Measurements from ENCODE around the gene THRB.
A peak's percentile ranks its signal among the peaks of the same experiment; 100 is the strongest.

THRB gene

DNA sequence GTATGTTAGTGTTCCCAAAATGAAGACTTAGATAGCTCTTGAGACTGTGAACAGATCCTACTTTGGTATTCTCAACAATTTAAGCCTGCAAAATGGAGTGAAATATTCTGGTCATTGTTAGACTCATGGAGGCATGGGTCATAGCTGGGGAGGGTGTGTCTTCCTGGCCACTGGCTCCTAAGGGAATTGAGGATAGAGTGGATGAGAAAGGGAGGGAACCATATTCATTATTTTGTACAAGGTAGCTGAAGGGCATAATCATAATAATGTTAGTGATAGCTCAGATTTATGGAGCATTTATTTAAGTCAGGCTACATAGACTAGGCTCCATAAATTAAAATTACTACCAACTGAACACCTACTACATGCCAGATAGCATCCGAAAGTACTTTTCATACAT is 295.9 kb downstream of the THRB start:
- TF ChIP-seq, protein P1, sequence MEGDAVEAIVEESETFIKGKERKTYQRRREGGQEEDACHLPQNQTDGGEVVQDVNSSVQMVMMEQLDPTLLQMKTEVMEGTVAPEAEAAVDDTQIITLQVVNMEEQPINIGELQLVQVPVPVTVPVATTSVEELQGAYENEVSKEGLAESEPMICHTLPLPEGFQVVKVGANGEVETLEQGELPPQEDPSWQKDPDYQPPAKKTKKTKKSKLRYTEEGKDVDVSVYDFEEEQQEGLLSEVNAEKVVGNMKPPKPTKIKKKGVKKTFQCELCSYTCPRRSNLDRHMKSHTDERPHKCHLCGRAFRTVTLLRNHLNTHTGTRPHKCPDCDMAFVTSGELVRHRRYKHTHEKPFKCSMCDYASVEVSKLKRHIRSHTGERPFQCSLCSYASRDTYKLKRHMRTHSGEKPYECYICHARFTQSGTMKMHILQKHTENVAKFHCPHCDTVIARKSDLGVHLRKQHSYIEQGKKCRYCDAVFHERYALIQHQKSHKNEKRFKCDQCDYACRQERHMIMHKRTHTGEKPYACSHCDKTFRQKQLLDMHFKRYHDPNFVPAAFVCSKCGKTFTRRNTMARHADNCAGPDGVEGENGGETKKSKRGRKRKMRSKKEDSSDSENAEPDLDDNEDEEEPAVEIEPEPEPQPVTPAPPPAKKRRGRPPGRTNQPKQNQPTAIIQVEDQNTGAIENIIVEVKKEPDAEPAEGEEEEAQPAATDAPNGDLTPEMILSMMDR (conservative IDR thresholded peaks at IDR 0.05; ENCODE audit: low read depth, low read length) = no peak
- H3K4me3 ChIP-seq (ENCODE audit: low read depth, low read length) = no peak overlapping the region
- no peak for DNase-seq (ENCODE audit: low read depth)

DNA sequence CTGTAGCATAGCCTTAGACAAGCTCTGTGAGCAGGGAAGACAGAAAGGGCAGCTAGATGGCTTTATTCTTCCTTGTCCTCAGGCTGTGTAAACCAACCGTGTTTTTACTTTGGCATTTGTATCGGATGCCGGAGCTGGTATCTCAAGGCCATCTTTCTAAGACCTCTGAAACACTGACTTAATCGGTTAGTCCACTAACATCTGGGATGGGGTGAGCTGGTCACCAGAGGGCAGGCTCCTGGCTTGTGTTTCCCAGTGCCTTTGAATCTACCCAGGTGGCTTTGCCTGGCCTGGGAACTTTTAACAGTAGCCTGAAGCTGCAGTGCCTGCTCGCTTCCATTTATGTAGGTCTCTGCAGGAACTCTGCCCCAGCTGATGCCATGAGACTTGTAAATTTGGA is 296.8 kb downstream of the THRB start:
- DNase-seq (ENCODE audit: low read depth) = no peak
- TF ChIP-seq, protein P1 (conservative IDR thresholded peaks at IDR 0.05; ENCODE audit: low read depth, low read length) = no peak
- H3K4me3 ChIP-seq (ENCODE audit: low read depth, low read length) = no peak overlapping the region

DNA sequence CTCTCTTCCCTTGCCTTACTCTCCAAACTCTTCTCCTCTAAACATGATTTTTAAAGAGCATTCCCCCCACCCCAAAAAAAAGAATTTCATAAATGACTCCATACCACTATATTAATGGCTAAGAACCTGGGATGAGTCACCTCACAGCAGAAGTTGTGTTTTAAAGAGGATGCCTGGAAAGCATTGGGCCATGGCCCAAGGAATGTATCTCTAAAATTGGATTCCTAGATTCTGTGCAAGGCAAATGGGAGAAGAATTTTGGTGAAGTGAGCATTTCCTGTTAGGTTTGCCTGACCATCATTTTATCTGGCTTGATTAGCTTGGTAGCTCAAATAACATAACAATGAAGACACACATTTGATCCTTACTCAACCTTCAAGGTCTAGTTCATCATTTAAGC is 298.1 kb downstream of the THRB start:
- H3K4me3 ChIP-seq (ENCODE audit: low read depth, low read length) = no peak overlapping the region
- TF ChIP-seq, protein P1 (conservative IDR thresholded peaks at IDR 0.05; ENCODE audit: low read depth, low read length) = no peak
- DNase-seq (ENCODE audit: low read depth) = peak; percentile 24

DNA sequence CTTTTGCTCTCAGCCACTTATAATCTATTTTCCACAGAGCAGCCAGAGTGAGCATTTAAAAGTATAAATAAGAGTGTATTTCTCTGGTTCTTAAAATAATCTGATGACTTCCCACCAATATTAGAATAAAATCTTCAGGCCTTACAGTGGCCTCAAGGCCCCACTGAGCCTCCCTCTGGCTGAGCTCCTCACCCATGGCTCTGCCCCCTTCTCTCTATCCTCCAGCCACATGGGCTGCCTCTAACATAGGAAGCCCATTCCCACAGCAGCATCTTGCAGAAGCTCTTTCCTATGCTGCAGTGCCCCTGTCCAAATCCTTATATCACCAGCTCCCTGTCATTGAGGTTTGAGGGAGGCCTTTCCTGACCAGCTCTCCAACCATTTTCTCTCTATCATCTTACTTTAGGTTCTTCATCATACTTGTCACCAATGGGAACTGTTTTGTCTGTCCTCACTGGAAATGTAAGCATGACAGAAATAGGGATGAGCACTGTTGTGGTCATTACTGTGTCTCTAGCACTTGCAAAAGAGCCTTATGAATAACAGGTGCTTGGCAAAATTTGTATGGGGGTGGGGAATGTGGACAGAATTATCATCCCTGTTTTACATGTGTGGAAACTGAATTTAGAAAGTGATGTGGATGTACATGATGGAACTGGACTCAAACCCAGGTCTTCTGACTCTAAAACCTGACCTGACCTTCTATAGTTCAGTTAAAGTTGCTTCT is 299.0 kb downstream of the THRB start:
- DNase-seq (ENCODE audit: low read depth) = no peak
- no peak overlapping the region for H3K4me3 ChIP-seq (ENCODE audit: low read depth, low read length)
- TF ChIP-seq, protein P1 (conservative IDR thresholded peaks at IDR 0.05; ENCODE audit: low read depth, low read length) = no peak

DNA sequence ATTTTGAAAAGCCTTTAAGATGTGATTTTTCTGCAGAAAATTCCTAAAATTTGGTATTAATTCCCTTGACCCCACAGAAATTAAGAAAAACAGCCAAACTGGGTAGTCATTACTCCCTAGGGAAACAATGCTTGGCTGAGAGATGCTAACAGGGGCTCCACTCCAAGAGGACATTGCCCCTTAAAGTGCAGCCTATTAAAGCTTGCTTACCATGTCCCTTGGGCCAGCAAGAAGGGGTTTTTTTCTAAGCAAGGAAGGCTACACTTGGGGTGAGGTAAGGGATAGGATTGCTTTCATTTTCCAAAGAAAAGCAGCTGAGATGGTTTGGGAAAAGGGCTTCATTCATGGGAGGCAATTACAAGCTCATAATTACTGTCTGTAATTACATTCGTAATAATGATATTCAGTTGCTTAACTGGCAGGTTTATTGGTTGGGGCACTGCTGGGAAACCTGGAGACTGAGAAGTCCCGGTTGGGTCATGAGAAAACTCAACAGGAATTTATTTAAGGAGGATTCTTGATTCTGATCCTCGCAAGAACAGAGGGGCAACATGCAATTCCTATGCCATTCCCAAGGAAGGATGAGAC is 302.1 kb downstream of the THRB start:
- no peak overlapping the region for H3K4me3 ChIP-seq (ENCODE audit: low read depth, low read length)
- DNase-seq (ENCODE audit: low read depth) = no peak
- TF ChIP-seq, protein P1 (conservative IDR thresholded peaks at IDR 0.05; ENCODE audit: low read depth, low read length) = no peak

DNA sequence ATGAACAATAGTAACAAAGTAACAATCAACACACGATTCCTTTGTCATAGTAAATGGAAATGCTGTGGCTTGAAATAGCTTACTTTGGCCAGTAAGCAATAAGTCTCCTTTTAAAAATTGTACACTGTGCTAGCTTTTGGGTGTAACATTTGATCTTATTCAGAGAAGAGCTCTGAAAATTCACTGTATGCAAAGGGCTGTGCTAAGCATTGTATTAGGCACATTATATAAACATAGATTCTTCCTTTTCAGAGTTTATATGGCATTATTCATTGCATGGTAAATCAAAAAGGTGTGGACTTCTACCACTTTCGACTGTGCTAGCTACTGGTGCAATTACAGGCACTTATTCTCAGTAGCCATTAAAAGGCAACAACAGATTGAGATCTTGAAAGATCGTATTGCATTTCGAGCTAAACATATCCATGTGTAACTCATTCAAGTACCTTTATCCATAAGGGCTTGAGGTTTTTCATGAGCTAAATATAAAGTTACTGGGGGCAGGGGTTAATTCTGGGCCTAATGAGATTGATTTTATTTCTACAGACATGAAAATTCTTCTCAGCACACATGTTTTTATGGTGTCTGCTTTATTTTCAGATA is 302.7 kb downstream of the THRB start:
- DNase-seq (ENCODE audit: low read depth) = no peak
- TF ChIP-seq, protein P1 (conservative IDR thresholded peaks at IDR 0.05; ENCODE audit: low read depth, low read length) = no peak
- no peak overlapping the region for H3K4me3 ChIP-seq (ENCODE audit: low read depth, low read length)
